HFFc6 (cell line): Measurements from ENCODE around the gene LDLRAD4. TPM values are rescaled to one million over a fixed set of nuclear protein-coding genes. Genes with fewer than 3 reads are reported as not detected.

ENCODE experiments used
- DNase-seq: peaks from one replicate; pipeline ENCODE4 v3.0.0-alpha.2; 2018
- H3K27ac Mint-ChIP-seq: 2 replicates; pipeline ENCODE4 v1.8.0; 2020; ENCODE audit warnings: mild to moderate bottlenecking, mixed read lengths
- H3K27me3 Mint-ChIP-seq: 2 replicates; pipeline ENCODE4 v1.8.0; 2021; ENCODE audit warnings: mild to moderate bottlenecking, moderate library complexity, mixed read lengths; ENCODE audit not compliant: insufficient read depth
- H3K36me3 Mint-ChIP-seq: 2 replicates; pipeline ENCODE4 v1.8.0; 2021; ENCODE audit warnings: low read depth, mixed read lengths
- H3K4me1 Mint-ChIP-seq: 2 replicates; pipeline ENCODE4 v1.8.0; 2020; ENCODE audit warnings: low read depth, mixed read lengths
- H3K4me3 Mint-ChIP-seq: 2 replicates; pipeline ENCODE4 v1.8.0; 2020; ENCODE audit warnings: mild to moderate bottlenecking, moderate library complexity, mixed read lengths
- H3K9me3 Mint-ChIP-seq: 2 replicates; pipeline ENCODE4 v1.8.0; 2020; ENCODE audit warnings: mild to moderate bottlenecking, mixed read lengths
- CTCF ChIP-seq: fragments of 200-600 bp; sonication (generic); IDR thresholded peaks from 2 replicates; pipeline ENCODE4 v1.5.0; 2021; ENCODE audit warnings: antibody characterized with exemption, mild to moderate bottlenecking
- microRNA-seq: library from miRNA; unstranded; fragments of <30 nt; microRNA quantifications from one replicate; pipeline ENCODE4, GENCODE V29; 2019
- total RNA-seq, 6 experiments: library from RNA; stranded (reverse); fragmentation: NEBNext Ultra II Directional; extraction: Animal tissue kit (Norgen Biotek cat#: 25700); gene quantifications; 2 replicates in 1 of 6; 3 replicates in 5 of 6; pipeline ENCODE4 v1.2.3, GENCODE V29; 2021

LDLRAD4 gene
- total RNA-seq, 6 experiments from 2014 or later = not detected

GRCh38 chr18:13700153-13700552 lies 481.6 kb downstream of the LDLRAD4 start:
- Mint-ChIP-seq H3K9me3 (peaks cover 36% of the 10 kb centered on the region), H3K27ac (no peak overlapping the region), H3K4me3 (no peak overlapping the region), H3K27me3 (no peaks in the 10 kb centered on the region), H3K4me1 (peaks cover 6% of the 10 kb centered on the region; the same call in 1 of the 2 replicates), H3K36me3 (peaks cover 51% of the 10 kb centered on the region)
- DNase-seq = no peak
- no peak for TF ChIP-seq CTCF

Small RNA genes within 50 kb of the gene (microRNA-seq; reads per million reads assigned to microRNA genes)
- gene MIR4526 (not detected), gene MIR5190 (not detected)

Other genes starting within 250 kb of the LDLRAD4 start
- 10 to 100 TPM; 15.1 to 21.0 (median 18.4) TPM for gene CEP192, start 227.4 kb upstream of the LDLRAD4 start, total RNA-seq